Astrocyte (in vitro differentiated cells and primary cell): ENCODE results near the gene SPATC1L. TPM values are rescaled to one million over a fixed set of nuclear protein-coding genes. Genes with fewer than 3 reads are reported as not detected.

ENCODE experiments used
- DNase-seq: peaks from one replicate; pipeline ENCODE4 v3.0.0-alpha.2; 2010; ENCODE audit warnings: low read depth
- FAIRE-seq: peaks from 2 replicates; lab custom pipeline; 2011; peaks lifted over from hg19 to GRCh38; lab: Jason Lieb, UNC
- H2AFZ ChIP-seq: 2 replicates; pipeline ENCODE4 v1.6.0; 2012; ENCODE audit warnings: low read depth, low read length, inconsistent platforms
- H3K27ac ChIP-seq: 2 replicates; pipeline ENCODE4 v1.5.1; 2011; ENCODE audit warnings: low read depth, low read length, inconsistent platforms
- H3K27me3 ChIP-seq: 2 replicates; pipeline ENCODE4 v1.6.0; 2011; ENCODE audit warnings: low read length, inconsistent platforms; ENCODE audit not compliant: insufficient read depth
- H3K36me3 ChIP-seq: 2 replicates; pipeline ENCODE4 v1.5.1; 2011; ENCODE audit warnings: low read length, inconsistent platforms; ENCODE audit not compliant: insufficient read depth
- H3K4me1 ChIP-seq: 2 replicates; pipeline ENCODE4 v1.5.1; 2011; ENCODE audit warnings: low read length, inconsistent platforms; ENCODE audit not compliant: insufficient read depth
- H3K4me2 ChIP-seq: 2 replicates; pipeline ENCODE4 v1.6.0; 2012; ENCODE audit warnings: low read length, inconsistent platforms
- H3K4me3 ChIP-seq: 2 replicates; pipeline ENCODE4 v1.5.1; 2011; ENCODE audit warnings: low read depth, mild to moderate bottlenecking, low read length, inconsistent platforms; ENCODE audit not compliant: insufficient read depth
- H3K79me2 ChIP-seq: 2 replicates; pipeline ENCODE4 v1.6.0; 2012; ENCODE audit warnings: mild to moderate bottlenecking, low read length, inconsistent platforms; ENCODE audit not compliant: insufficient read depth
- H3K9ac ChIP-seq: 2 replicates; pipeline ENCODE4 v1.6.0; 2012; ENCODE audit warnings: mild to moderate bottlenecking, low read length, inconsistent platforms
- H3K9me3 ChIP-seq: 2 replicates; pipeline ENCODE4 v1.5.1; 2012; ENCODE audit warnings: low read depth, mild to moderate bottlenecking, low read length, inconsistent platforms; ENCODE audit not compliant: insufficient read depth
- H4K20me1 ChIP-seq: 2 replicates; pipeline ENCODE4 v1.6.0; 2012; ENCODE audit warnings: low read length, inconsistent platforms; ENCODE audit not compliant: insufficient read depth
- H3K27ac Mint-ChIP-seq: one replicate; pipeline ENCODE4 v1.8.0; 2021; ENCODE audit warnings: mild to moderate bottlenecking, mixed read lengths; ENCODE audit not compliant: unreplicated experiment
- H3K27me3 Mint-ChIP-seq: one replicate; pipeline ENCODE4 v1.8.0; 2021; ENCODE audit warnings: low read depth, mixed read lengths; ENCODE audit not compliant: unreplicated experiment
- H3K36me3 Mint-ChIP-seq: one replicate; pipeline ENCODE4 v1.8.0; 2021; ENCODE audit warnings: low read depth, mixed read lengths; ENCODE audit not compliant: unreplicated experiment
- H3K4me1 Mint-ChIP-seq: one replicate; pipeline ENCODE4 v1.8.0; 2021; ENCODE audit warnings: low read depth, mixed read lengths; ENCODE audit not compliant: unreplicated experiment
- H3K4me3 Mint-ChIP-seq: one replicate; pipeline ENCODE4 v1.8.0; 2021; ENCODE audit warnings: mild to moderate bottlenecking, moderate library complexity, mixed read lengths; ENCODE audit not compliant: unreplicated experiment
- H3K9me3 Mint-ChIP-seq: one replicate; pipeline ENCODE4 v1.8.0; 2021; ENCODE audit warnings: mild to moderate bottlenecking, mixed read lengths; ENCODE audit not compliant: unreplicated experiment
- CTCF ChIP-seq: IDR thresholded peaks from 2 replicates; pipeline ENCODE4 v1.5.1; 2011; ENCODE audit warnings: low read depth, mild to moderate bottlenecking, inconsistent platforms, low read length, moderate library complexity; ENCODE audit not compliant: insufficient read depth
- EZH2 ChIP-seq: IDR thresholded peaks from 2 replicates; pipeline ENCODE4 v1.6.1; 2012; ENCODE audit warnings: mild to moderate bottlenecking, low read length, inconsistent platforms; ENCODE audit not compliant: insufficient read depth
- total RNA-seq: library from RNA; stranded (reverse); gene quantifications from 2 replicates; pipeline ENCODE4 v1.2.1, GENCODE V29; 2021

SPATC1L gene
- total RNA-seq, 1 donor from 2014 or later = 17.8 TPM

- Histone ChIP-seq H3K9me3 (no peaks in the 10 kb centered on the region), H3K36me3 (no peaks in the 10 kb centered on the region), H3K9ac (no peak overlapping the region), H3K27ac (no peak overlapping the region), H3K4me2 (peak overlapping the region; percentile 30), H3K4me1 (no peaks in the 10 kb centered on the region), H4K20me1 (no peaks in the 10 kb centered on the region), H3K4me3 (no peak overlapping the region), H3K79me2 (no peaks in the 10 kb centered on the region), H2AFZ (no peak overlapping the region), H3K27me3 (peaks cover 8% of the 10 kb centered on the region)
- Mint-ChIP-seq H3K27me3 (no peaks in the 10 kb centered on the region), H3K27ac (no peak overlapping the region), H3K9me3 (peaks cover 4% of the 10 kb centered on the region), H3K4me3 (no peak overlapping the region), H3K4me1 (no peaks in the 10 kb centered on the region), H3K36me3 (peaks cover 9% of the 10 kb centered on the region)
- no peak for FAIRE-seq
- TF ChIP-seq EZH2 (peak; percentile 87), CTCF (no peak)
- DNase-seq = no peak
Observed at GRCh38 chr21:46161633-46162592, 22.3 kb downstream of the SPATC1L start.

DNA sequence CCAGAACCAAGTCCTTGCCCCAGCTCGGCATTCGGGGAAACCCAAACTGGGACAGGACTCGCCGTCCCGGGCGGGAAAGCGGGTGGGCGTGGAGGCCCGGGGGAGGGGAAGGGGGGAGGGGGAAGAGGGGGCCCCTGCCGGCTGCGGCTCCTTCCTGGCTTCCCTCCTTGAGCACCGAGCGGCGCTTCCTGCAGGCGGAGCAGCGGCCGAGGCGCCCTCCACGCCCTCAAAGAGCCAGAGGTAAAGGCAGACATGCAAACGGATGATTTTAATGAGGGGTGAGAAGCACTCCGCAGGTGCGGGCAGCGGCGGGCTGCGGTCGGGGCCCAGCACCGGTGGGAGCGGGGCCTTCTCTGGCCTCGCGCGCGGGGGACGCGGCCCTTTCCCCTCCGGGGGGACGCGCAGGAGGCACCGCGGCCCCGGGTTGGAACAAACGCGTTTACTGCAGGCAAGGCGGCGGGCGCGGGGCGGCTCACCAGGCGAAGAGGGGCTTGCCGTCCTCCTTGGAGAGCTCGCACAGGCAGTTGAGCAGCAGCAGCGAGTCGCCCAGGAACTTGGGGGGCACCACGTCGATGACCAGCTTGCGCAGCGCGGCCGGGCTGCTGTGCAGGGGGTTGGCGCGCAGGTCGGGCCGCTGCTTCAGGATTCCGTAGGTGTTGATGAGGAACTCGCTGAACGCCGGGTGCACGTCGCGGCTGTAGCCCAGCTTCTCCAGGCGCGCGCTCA is 23.2 kb downstream of the SPATC1L start:
- Mint-ChIP-seq H3K27ac (no peak overlapping the region), H3K27me3 (no peaks in the 10 kb centered on the region), H3K4me1 (no peaks in the 10 kb centered on the region), H3K9me3 (peaks cover 5% of the 10 kb centered on the region), H3K4me3 (no peak overlapping the region), H3K36me3 (peaks cover 13% of the 10 kb centered on the region)
- DNase-seq (no peak), FAIRE-seq (no peak)
- TF ChIP-seq CTCF (no peak), EZH2 (no peak)
- Histone ChIP-seq H3K79me2 (no peaks in the 10 kb centered on the region), H3K4me3 (no peak overlapping the region), H2AFZ (no peak overlapping the region), H3K27ac (no peak overlapping the region), H3K9ac (no peak overlapping the region), H3K4me2 (peak overlapping the region; percentile 30), H4K20me1 (no peaks in the 10 kb centered on the region), H3K36me3 (no peaks in the 10 kb centered on the region), H3K9me3 (no peaks in the 10 kb centered on the region), H3K27me3 (peaks cover 8% of the 10 kb centered on the region), H3K4me1 (no peaks in the 10 kb centered on the region)
